Urinary bladder (tissue), 4 donors: ENCODE measurements around the gene APOL2. TPM values are rescaled to one million over a fixed set of nuclear protein-coding genes. Genes with fewer than 3 reads are reported as not detected.
"Not testable (repeated sequence)": the region's sequence is repeated elsewhere in the genome, so short reads cannot be mapped to it uniquely, and the experiment has no call there.

Experiments used
- DNase-seq: peaks from one replicate; pipeline ENCODE4 v3.0.0-alpha.2; 2015; ENCODE audit errors: extremely low spot score
- H3K27ac ChIP-seq: one replicate; pipeline ENCODE4 v1.5.1; 2013; ENCODE audit warnings: low read depth, mild to moderate bottlenecking, moderate library complexity
- H3K36me3 ChIP-seq: one replicate; pipeline ENCODE4 v1.6.1; 2013; ENCODE audit warnings: mild to moderate bottlenecking, moderate library complexity; ENCODE audit not compliant: insufficient read depth
- H3K4me1 ChIP-seq: one replicate; pipeline ENCODE4 v1.6.1; 2013; ENCODE audit warnings: mild to moderate bottlenecking, moderate library complexity; ENCODE audit not compliant: insufficient read depth
- H3K4me3 ChIP-seq: one replicate; pipeline ENCODE4 v1.5.1; 2013; ENCODE audit warnings: low read depth, low read length
- WGBS: extraction: QIAGEN DNeasy Blood & Tissue Kit; methylation state at CpG from one replicate; pipeline ENCODE4 v1.1.7; 2013; 5-methylcytosine and 5-hydroxymethylcytosine counted together
- polyA plus RNA-seq: library from polyadenylated mRNA; stranded (reverse); fragments of 200-250 nt; gene quantifications from one replicate; pipeline ENCODE4 v1.2.3, GENCODE V29; 2013
- total RNA-seq: library from RNA; depleted of rRNA; stranded (reverse); fragments of >200 nt; gene quantifications from one replicate; pipeline ENCODE4 v1.2.3, GENCODE V29; 2014
- donor health status: healthy with polysubstance abuse.
- donor health status: healthy.

APOL2 gene
- total and polyA plus RNA-seq, 2 donors = 35.5 to 46.1 TPM

- Histone ChIP-seq H3K4me1 (peaks cover 2% of the 10 kb centered on the region), H3K36me3 (no peaks in the 10 kb centered on the region), H3K4me3 (peak within 1 kb of the TSS; percentile 21), H3K27ac (peak within 1 kb of the TSS; percentile 93)
- 32% methylated on average over 13 of the region's 13 CpGs for WGBS
- DNase-seq = peak; percentile 72
Measured at GRCh38 chr22:36201630-36202319, 37.6 kb downstream of the APOL2 start, which contains the start of gene APOL4. Gene APOL4 (minus strand): TSS chr22:36201809. CDS start chr22:36201734, 75 bp downstream.

DNA sequence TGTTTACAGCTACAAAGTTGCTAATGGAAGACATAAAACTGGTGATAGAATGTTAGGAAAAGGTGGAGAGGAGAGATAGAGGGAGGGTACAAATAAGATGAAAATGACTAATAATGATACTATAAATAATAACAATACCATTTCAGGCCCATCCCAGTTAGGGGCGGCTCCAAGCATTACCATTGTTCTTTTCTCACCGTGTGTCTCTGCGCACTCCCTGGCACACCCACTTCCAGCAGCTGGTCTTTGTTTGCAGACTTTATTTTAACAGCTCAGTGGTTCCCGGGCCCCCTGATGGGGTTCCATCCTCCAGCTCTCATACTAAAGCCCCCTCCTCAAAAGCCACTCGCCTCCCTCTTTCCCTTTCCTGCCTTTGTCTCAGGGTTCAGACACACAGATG is 38.3 kb downstream of the APOL2 start:
- peak overlapping the region; percentile 93 for H3K27ac ChIP-seq
- WGBS = 82% methylated on average over 1 of the region's 5 CpGs
- H3K4me3 ChIP-seq = peak overlapping the region; percentile 21
- not testable (repeated sequence) for DNase-seq, H3K36me3 ChIP-seq, H3K4me1 ChIP-seq

GRCh38 chr22:36199001-36199551 is 40.3 kb downstream of the APOL2 start:
- no peak for DNase-seq
- WGBS = 71% methylated on average over 5 of the region's 5 CpGs
- Histone ChIP-seq H3K36me3 (no peaks in the 10 kb centered on the region), H3K4me1 (peaks cover 2% of the 10 kb centered on the region), H3K27ac (no peak overlapping the region), H3K4me3 (no peak overlapping the region)

DNA sequence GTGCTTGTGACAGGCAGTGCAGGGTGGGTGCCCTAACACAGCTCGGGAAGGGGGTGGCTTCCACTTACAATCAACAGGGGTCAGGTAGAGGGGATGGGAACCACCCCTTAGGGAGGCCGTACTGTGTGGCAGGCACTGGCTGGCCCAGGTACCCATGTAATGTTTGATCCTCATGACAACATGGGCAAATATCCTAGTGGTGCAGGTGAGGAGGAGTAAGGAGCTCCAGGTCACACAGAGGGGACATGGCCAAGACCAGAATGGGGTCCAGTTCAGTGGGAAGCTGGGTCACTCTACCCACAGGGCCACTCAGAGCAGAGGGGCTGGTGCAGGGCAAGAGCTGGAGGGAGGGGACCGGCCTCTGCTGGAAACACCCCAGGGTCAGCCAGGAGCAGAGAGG is 40.8 kb downstream of the APOL2 start:
- H3K36me3 ChIP-seq = no peaks in the 10 kb centered on the region
- no peak overlapping the region for H3K27ac ChIP-seq
- peaks cover 2% of the 10 kb centered on the region for H3K4me1 ChIP-seq
- H3K4me3 ChIP-seq = no peak overlapping the region
- WGBS = 87% methylated on average over 3 of the region's 3 CpGs
- DNase-seq = no peak

DNA sequence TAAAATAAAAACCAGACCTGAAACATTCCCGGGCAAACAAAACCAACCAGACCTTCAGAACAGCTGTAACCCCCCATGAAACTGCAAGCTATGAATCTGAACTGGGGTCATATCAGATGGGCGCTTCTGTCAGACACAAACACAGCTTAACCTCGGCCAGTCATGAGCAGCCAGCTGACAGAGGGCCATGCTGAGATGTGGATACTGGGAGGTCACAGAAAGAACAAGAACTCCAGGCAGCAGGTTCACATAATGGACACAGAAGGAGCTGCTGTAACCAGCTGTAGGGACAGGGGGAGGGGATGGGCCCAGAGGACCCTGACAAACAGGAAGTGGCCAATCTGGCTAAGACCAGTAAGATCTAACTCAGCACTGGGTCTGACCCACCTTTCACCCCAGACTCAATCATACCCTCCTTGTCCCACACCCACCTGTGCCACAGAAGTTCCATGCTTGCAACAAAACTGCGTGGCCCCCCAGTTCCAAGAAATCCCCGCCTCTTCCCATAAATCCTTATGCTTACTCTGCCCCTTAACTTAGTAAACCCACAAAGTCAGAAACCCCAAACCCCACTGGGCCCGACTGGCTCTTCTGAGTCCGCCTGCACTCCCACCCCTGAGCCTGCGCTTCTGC is 41.7 kb downstream of the APOL2 start:
- no peaks in the 10 kb centered on the region for H3K36me3 ChIP-seq
- 44% methylated on average over 8 of the region's 8 CpGs for WGBS
- H3K4me3 ChIP-seq = no peak overlapping the region
- peak overlapping the region; percentile 49 for H3K27ac ChIP-seq
- H3K4me1 ChIP-seq = peaks cover 2% of the 10 kb centered on the region
- DNase-seq = no peak

DNA sequence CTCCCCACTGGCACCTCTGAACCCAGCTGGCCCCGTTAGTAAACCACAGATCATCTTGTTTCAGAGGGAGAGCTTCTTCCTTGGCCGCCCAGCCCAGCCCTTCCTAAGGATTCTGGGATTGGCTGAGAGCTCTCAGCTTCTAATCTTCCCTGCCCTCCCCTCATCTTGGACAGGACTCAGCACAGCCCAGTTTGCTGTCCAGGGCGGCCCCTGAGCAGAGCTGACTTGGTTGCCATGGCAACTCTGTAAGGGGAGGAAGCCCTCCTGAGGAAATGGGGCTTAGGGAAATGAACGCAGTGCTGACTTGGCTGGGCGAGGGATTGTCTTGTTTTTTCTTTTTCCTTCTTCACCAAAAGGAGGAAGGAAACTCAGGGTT is 42.3 kb downstream of the APOL2 start:
- H3K4me3 ChIP-seq = no peak overlapping the region
- H3K4me1 ChIP-seq = peaks cover 2% of the 10 kb centered on the region
- 21% methylated on average over 5 of the region's 5 CpGs for WGBS
- DNase-seq = peak; percentile 90
- peak overlapping the region; percentile 82 for H3K27ac ChIP-seq
- H3K36me3 ChIP-seq = no peaks in the 10 kb centered on the region

GRCh38 chr22:36196254-36197064 is 42.9 kb downstream of the APOL2 start:
- Histone ChIP-seq H3K36me3 (no peaks in the 10 kb centered on the region), H3K4me1 (peaks cover 2% of the 10 kb centered on the region), H3K27ac (peak overlapping the region; percentile 82), H3K4me3 (no peak overlapping the region)
- no peak for DNase-seq
- WGBS = 44% methylated on average over 6 of the region's 6 CpGs

DNA sequence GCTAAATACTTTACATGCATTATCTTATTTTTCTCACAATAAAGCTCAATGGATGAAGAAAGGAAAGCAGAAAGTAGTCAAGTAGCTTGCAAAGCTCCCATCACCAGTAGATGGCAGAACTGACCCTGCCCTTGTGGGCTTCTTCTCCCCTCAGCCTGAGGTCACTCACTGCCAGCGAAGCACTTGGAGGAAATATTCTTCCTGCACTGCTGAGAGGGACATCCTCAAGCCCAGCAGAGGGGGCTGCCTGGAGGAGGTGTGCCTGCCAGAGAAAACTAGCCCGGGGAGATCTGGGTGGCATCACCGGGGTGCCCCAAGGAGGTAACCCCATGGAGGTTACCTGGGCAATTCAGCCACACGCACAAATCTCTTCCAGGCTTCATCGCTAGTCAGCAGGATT is 44.4 kb downstream of the APOL2 start:
- Histone ChIP-seq H3K4me1 (no peaks in the 10 kb centered on the region), H3K36me3 (no peaks in the 10 kb centered on the region), H3K4me3 (no peak overlapping the region), H3K27ac (no peak overlapping the region)
- WGBS = 48% methylated on average over 5 of the region's 5 CpGs
- no peak for DNase-seq

DNA sequence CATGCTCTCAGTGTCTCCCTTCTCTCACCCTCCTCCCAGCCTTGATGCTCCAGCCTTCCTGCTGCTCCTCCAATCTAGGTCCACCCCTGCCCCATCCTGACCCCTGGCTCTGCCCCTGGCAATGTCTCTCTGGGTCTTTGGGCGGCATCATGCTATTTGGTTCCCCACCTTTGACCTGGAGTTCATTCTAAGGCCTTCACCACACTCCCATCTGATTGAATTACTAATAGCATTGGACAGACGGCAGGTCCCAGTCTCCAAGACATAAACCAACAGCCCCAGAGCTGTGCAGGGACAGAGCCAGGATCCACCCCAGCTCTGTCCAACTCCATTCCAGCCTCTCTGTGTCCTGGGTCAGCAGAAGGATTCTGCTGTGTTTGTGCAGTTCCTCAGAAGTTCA is 44.9 kb downstream of the APOL2 start:
- DNase-seq = no peak
- Histone ChIP-seq H3K4me1 (no peaks in the 10 kb centered on the region), H3K36me3 (no peaks in the 10 kb centered on the region), H3K27ac (no peak overlapping the region), H3K4me3 (no peak overlapping the region)
- 82% methylated on average over 2 of the region's 2 CpGs for WGBS

DNA sequence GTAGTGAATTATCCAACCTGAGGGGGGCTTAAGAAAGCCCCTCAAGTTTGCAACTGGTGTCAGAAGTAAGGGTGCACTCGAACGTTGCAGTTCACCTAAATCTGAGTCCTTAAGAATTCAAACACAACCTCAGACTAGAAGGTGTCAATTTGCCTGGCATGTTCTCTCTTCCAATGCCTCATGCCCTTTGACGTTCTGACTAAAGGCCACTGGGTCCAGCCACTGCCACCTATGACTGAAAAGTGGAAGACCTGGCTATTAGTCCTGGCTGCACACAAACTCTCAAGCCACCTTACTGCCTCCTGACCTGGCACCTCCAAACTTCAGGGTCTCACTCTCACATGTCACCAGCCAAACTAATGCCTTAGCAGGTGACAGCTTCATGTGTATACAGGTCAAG is 45.8 kb downstream of the APOL2 start:
- 59% methylated on average over 3 of the region's 3 CpGs for WGBS
- Histone ChIP-seq H3K36me3 (no peaks in the 10 kb centered on the region), H3K4me1 (no peaks in the 10 kb centered on the region), H3K4me3 (no peak overlapping the region), H3K27ac (no peak overlapping the region)
- DNase-seq = no peak

- Histone ChIP-seq H3K4me1 (no peaks in the 10 kb centered on the region), H3K36me3 (no peaks in the 10 kb centered on the region), H3K4me3 (no peak overlapping the region), H3K27ac (no peak overlapping the region)
- no peak for DNase-seq
- WGBS = 85% methylated on average over 3 of the region's 3 CpGs
Measured at GRCh38 chr22:36193171-36193570, 46.2 kb downstream of the APOL2 start.

- Histone ChIP-seq H3K4me1 (no peaks in the 10 kb centered on the region), H3K27ac (no peak overlapping the region), H3K36me3 (no peaks in the 10 kb centered on the region), H3K4me3 (no peak overlapping the region)
- DNase-seq = no peak
- 68% methylated on average over 4 of the region's 4 CpGs for WGBS
Measured at GRCh38 chr22:36192542-36192941, 46.8 kb downstream of the APOL2 start.

DNA sequence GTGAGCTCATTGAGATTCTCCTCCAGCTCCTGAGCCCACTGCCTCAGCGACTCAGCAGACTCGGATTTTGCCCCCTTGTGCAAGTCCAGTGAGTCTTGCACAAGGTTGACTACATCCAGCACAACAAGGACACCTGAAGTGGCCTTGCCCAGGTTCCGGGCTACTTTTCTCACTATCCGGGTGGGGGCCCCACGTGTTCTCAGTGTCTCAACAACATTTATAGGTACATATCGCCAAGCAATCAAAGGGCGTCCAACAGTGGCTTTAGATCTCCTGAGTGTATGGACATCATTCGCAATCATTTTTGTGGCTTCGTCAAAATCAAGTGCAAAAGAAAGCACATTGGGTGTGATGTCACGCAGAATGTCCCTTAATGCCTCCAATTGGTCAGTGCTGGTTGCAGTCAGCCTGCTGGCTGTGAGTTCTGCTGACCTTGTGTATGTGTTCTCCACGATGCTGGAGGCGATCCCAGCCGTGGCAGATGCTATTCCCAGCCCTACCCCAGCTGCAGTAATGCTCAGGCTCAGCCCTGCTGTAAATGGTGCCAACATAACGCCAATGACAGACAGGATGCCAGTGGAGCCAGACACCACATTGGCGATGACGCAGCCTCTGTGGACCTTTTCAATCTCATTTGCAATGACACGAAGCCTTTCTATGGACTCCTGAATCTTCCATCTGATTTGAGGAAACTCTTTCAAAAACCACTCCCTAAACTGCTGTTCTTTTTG is 48.1 kb downstream of the APOL2 start:
- no peak for DNase-seq
- Histone ChIP-seq H3K4me3 (no peak overlapping the region), H3K27ac (no peak overlapping the region), H3K36me3 (no peaks in the 10 kb centered on the region), H3K4me1 (no peaks in the 10 kb centered on the region)
- 59% methylated on average over 17 of the region's 17 CpGs for WGBS
